Sigmoid colon (tissue), 7 donors: ENCODE results near the gene TMED1. TPM values are rescaled to one million over a fixed set of nuclear protein-coding genes. Genes with fewer than 3 reads are reported as not detected.
"Not testable (repeated sequence)": the region's sequence is repeated elsewhere in the genome, so short reads cannot be mapped to it uniquely, and the experiment has no call there.

Source experiments
- DNase-seq: peaks from one replicate; pipeline ENCODE4 v3.0.0-alpha.2; 2019
- H3K27ac ChIP-seq, 4 donors: fragments of 200-600 bp; sonication (generic); one replicate each; pipeline ENCODE4 v1.5.1; 2016 to 2019; ENCODE audit warnings: mild to moderate bottlenecking in 1 of 4
- H3K27me3 ChIP-seq, 3 donors: fragments of 200-600 bp; sonication (generic); one replicate each; pipeline ENCODE4 v1.5.1; 2019; ENCODE audit warnings: mild to moderate bottlenecking in 1 of 3
- H3K36me3 ChIP-seq, 4 donors: fragments of 200-600 bp; sonication (generic); one replicate each; pipeline ENCODE4 v1.5.1; 2016 to 2019
- H3K4me1 ChIP-seq, 4 donors: fragments of 200-600 bp; sonication (generic); one replicate each; pipeline ENCODE4 v1.5.1; 2017 to 2019
- H3K4me3 ChIP-seq, 4 donors: fragments of 200-600 bp; sonication (generic); one replicate each; pipeline ENCODE4 v1.5.1; 2017 to 2019; ENCODE audit warnings: mild to moderate bottlenecking in 2 of 4, moderate library complexity in 1 of 4
- H3K9me3 ChIP-seq, 4 donors: fragments of 200-600 bp in 3 of 4; sonication (generic) in 3 of 4; one replicate each; pipeline versions ENCODE4 v1.5.1 to v1.6.1; 2013 to 2019
- EP300 ChIP-seq, 4 donors: sonication (generic); formaldehyde crosslinking; IDR thresholded peaks; one replicate each; pipeline ENCODE4 v1.6.1; 2017; ENCODE audit warnings: antibody characterized with exemption in 4 of 4
- POLR2A ChIP-seq, 2 donors: fragments of 450-650 bp; IDR thresholded peaks; one replicate each; pipeline ENCODE4 v1.6.1; 2016; ENCODE audit warnings: antibody characterized with exemption in 2 of 2, mild to moderate bottlenecking in 2 of 2, moderate library complexity in 2 of 2
- POLR2AphosphoS5 ChIP-seq, 4 donors: sonication (generic); formaldehyde crosslinking; IDR thresholded peaks; one replicate each; pipeline ENCODE4 v1.6.1; 2017; ENCODE audit warnings: antibody characterized with exemption in 4 of 4
- WGBS, 2 donors: extraction: QIAGEN DNeasy Blood & Tissue Kit; methylation state at CpG; one replicate each; pipeline ENCODE4 v1.1.7; 2013; 5-methylcytosine and 5-hydroxymethylcytosine counted together
- intact Hi-C: fragments of 100-400 bp; cut with DNase I; formaldehyde crosslinking; loops from one replicate; pipeline ENCODE4 v1.15.1; 2023
- polyA plus RNA-seq, 3 donors: library from polyadenylated mRNA; stranded (reverse); fragments of 200-250 nt; gene quantifications; one replicate each; pipeline ENCODE4 v1.2.3, GENCODE V29; 2013
- total RNA-seq, 4 donors: library from RNA; depleted of rRNA; stranded (reverse); fragments of >200 nt; gene quantifications; one replicate each; pipeline ENCODE4 v1.1.0, GENCODE V29; 2016
- TF ChIP-seq, protein P1 (sequence below), 4 experiments: fragments of 450-650 bp in 3 of 4; fragments of 200-600 bp in 1 of 4; IDR thresholded peaks; one replicate each; pipeline ENCODE4 v1.5.1; 2016 to 2019; ENCODE audit warnings: antibody characterized with exemption in 4 of 4, mild to moderate bottlenecking in 3 of 4, moderate library complexity in 2 of 4
- donor health status: healthy with polysubstance abuse.
- donor health status: Bipolar disorder and iron deficiency.
- donor health status: healthy.

Gene TMED1
- total and polyA plus RNA-seq, 7 donors, result 10.8 to 35.3 (median 21.8) TPM

DNA sequence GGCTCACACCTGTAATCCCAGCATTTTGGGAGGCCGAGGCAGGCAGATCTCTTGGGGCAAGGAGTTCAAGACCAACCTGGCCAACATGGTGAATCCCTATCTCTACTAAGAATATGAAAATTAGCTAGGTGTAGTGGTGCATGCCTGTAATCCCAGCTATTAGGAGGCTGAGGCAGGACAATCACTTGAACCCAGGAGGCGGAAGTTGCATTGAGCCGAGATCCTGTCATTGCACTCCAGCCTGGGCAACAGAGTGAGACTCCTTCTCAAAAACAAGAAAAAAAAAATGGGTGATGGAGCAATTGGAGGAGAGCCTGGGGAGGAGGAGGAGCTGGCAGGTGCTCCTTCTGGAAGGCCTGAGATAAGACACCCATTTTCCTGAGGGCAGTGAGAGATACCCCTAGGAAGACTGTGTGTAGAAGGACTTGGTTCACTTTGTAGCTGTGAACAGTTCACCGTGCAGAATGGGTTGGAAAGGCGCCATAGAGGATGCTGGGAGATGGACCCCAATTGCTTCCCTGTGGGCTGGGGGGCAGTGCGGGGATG is 26.6 kb upstream of the TMED1 start:
- Histone ChIP-seq H3K27me3 (no peaks in the 10 kb centered on the region), H3K4me3 (no peak overlapping the region), H3K4me1 (peaks cover 0 to 7% (median 2%) of the 10 kb centered on the region in 4 donors), H3K27ac (no peak overlapping the region), H3K36me3 (no peaks in the 10 kb centered on the region), H3K9me3 (no peaks in the 10 kb centered on the region)
- 85 to 86% methylated on average over 6 of the region's 6 CpGs for WGBS, 2 donors
- no peak for TF ChIP-seq POLR2A (IDR thresholded peaks at IDR 0.05)
- no peak for TF ChIP-seq POLR2AphosphoS5 (IDR thresholded peaks at IDR 0.05)
- TF ChIP-seq, protein P1, sequence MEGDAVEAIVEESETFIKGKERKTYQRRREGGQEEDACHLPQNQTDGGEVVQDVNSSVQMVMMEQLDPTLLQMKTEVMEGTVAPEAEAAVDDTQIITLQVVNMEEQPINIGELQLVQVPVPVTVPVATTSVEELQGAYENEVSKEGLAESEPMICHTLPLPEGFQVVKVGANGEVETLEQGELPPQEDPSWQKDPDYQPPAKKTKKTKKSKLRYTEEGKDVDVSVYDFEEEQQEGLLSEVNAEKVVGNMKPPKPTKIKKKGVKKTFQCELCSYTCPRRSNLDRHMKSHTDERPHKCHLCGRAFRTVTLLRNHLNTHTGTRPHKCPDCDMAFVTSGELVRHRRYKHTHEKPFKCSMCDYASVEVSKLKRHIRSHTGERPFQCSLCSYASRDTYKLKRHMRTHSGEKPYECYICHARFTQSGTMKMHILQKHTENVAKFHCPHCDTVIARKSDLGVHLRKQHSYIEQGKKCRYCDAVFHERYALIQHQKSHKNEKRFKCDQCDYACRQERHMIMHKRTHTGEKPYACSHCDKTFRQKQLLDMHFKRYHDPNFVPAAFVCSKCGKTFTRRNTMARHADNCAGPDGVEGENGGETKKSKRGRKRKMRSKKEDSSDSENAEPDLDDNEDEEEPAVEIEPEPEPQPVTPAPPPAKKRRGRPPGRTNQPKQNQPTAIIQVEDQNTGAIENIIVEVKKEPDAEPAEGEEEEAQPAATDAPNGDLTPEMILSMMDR (IDR thresholded peaks at IDR 0.05), result no peak
- TF ChIP-seq EP300 (IDR thresholded peaks at IDR 0.05), result no peak
- DNase-seq, result no peak
- intact Hi-C loops, result loop anchor here (2.0 to 5.0 kb wide), 2 partner anchors 26 to 90 kb away; partner anchors contain the start of gene TMED1

DNA sequence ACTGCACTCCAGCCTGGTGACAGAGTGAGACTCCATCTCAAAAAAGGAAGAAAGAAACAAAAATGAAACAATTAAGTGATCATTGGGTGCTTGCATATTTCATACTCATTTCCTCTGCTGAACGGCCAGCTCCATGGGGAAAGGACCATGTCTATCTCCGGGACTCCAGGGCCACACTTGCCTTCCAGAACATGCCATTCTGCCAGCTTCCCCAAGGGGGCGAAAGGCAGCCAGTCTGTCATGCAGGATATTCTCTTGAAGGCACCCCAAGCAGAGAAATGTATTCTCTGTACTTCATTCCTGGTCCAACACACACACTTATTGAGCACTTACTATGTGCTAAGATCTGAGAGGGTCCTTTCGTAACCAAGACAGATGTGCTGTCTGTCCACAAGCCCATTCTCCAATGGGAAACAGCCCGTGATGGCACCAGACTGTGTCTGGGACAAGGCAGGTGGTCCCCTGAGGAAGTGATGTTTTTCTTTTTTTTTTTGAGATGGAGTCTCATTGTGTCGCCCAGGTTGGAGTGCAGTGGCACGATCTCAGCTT is 25.2 kb upstream of the TMED1 start:
- peaks cover 0 to 7% (median 2%) of the 10 kb centered on the region in 4 donors for H3K4me1 ChIP-seq
- no peak overlapping the region for H3K4me3 ChIP-seq
- TF ChIP-seq, protein P1 (IDR thresholded peaks at IDR 0.05), result no peak
- TF ChIP-seq POLR2A (IDR thresholded peaks at IDR 0.05) (no peak), POLR2AphosphoS5 (IDR thresholded peaks at IDR 0.05) (no peak), EP300 (IDR thresholded peaks at IDR 0.05) (no peak)
- no peaks in the 10 kb centered on the region for H3K36me3 ChIP-seq
- no peak overlapping the region for H3K27ac ChIP-seq
- intact Hi-C loops, result loop anchor here (5.0 kb wide), 1 partner anchor 89 kb away; no protein-coding TSS in a partner anchor
- no peaks in the 10 kb centered on the region for H3K9me3 ChIP-seq
- no peak for DNase-seq
- 62 to 78% methylated on average over 7 of the region's 7 CpGs for WGBS, 2 donors
- no peaks in the 10 kb centered on the region for H3K27me3 ChIP-seq

DNA sequence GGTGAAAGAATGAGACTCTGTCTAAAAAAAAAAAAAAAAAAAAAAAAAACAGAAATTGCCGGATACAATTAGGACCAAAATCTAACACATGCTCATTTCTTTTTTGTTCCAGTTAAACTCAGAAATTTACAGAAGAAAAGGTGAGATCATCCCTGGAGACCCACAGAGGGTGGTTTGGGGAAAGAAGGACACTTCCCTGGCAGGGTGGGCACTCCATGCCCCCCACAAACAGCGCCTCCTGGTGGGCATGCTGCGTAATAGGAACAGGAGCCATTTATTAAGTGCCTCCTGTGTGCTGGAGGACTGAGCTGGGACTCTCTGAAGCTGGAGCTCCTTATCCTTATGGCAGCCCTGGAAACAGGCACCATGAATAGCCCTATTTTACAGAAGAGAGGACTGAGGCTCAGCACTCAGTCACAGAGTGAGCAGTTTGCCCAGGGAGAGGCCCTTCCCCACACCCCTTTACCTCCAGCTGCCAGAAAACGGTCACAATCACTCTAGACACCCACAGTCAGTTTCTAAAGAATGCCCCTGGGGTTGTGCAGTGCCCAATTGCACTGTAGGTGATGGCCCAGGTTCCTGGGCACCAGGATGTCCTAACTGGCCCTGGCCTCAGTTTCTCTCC is 22.3 kb upstream of the TMED1 start:
- DNase-seq, result no peak
- Histone ChIP-seq H3K27me3 (no peaks in the 10 kb centered on the region), H3K4me3 (no peak overlapping the region), H3K27ac (no peak overlapping the region), H3K4me1 (no peaks in the 10 kb centered on the region), H3K9me3 (no peaks in the 10 kb centered on the region), H3K36me3 (no peaks in the 10 kb centered on the region)
- WGBS, 2 donors, result 48 to 65% methylated on average over 4 of the region's 4 CpGs
- intact Hi-C loops, result no loop called here
- TF ChIP-seq, protein P1 (IDR thresholded peaks at IDR 0.05), result peak in 2 of 4 experiments; percentile 19 to 28
- no peak for TF ChIP-seq POLR2AphosphoS5 (IDR thresholded peaks at IDR 0.05)

DNA sequence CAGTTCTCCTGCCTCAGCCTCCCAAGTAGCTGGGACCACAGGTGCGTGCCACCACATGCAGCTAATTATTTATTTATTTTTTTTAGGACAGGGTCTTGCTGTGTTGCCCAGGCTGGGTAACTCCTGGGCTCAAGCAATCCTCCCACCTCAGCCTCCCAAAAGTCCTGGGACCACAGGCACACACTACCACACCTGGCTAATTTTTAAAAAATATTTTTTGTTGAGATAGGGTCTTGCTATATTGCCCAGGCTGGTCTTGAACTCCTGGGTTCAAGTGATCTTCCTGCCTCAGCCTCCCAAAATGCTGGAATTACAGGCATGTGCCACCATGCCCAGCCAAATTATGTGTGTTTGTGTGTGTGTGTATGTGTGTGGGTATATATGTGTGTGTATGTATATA is 20.9 kb upstream of the TMED1 start:
- H3K27ac ChIP-seq, H3K36me3 ChIP-seq, intact Hi-C loops, H3K27me3 ChIP-seq, DNase-seq, H3K4me1 ChIP-seq, H3K9me3 ChIP-seq, H3K4me3 ChIP-seq: not testable (repeated sequence)
- 95 to 96% methylated on average over 1 of the region's 1 CpG for WGBS, 2 donors

DNA sequence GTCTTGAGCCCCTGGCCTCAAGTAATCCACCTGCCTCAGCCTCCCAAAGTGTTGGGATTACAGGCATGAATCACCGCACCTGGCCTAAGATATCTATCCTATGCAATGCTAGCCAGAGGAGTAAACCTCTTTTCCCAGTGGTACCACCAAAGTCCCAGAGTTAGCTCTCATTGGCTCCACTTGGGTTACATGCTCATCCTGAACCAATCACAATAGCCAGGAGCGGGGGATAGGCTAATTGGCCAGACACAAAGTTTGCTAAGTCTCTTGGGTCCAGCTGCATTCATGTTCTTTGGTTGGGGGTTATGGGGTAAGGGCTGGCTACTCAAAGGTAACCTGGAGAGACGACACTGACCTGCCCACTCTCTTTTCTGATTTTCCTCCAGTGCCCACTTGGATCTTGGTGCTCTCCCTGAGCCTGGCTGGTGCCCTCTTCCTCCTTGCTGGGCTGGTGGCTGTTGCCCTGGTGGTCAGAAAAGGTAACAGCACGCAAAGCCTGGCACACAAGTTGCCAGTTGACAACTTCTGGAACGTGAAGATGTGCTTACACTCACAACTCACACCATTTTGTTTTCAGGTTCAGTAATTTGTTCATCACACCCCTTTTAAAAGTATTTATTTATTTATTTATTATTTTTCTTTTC is 20.0 kb upstream of the TMED1 start:
- no peaks in the 10 kb centered on the region for H3K9me3 ChIP-seq
- H3K27me3 ChIP-seq, result no peaks in the 10 kb centered on the region
- TF ChIP-seq, protein P1 (IDR thresholded peaks at IDR 0.05), result peak in 2 of 4 experiments; percentile 15 to 25
- no peak for TF ChIP-seq POLR2AphosphoS5 (IDR thresholded peaks at IDR 0.05)
- TF ChIP-seq POLR2A (IDR thresholded peaks at IDR 0.05), result no peak
- no peak for TF ChIP-seq EP300 (IDR thresholded peaks at IDR 0.05)
- H3K4me1 ChIP-seq, result no peaks in the 10 kb centered on the region
- no peak overlapping the region for H3K4me3 ChIP-seq
- DNase-seq, result no peak
- H3K36me3 ChIP-seq, result no peaks in the 10 kb centered on the region
- intact Hi-C loops, result no loop called here
- 58 to 85% methylated on average over 5 of the region's 5 CpGs for WGBS, 2 donors
- no peak overlapping the region for H3K27ac ChIP-seq
